B cell (primary cell): ENCODE data around the gene AOPEP. TPM values are rescaled to one million over a fixed set of nuclear protein-coding genes. Genes with fewer than 3 reads are reported as not detected.

ENCODE experiments used
- ATAC-seq: fragments of 200-7000 bp; cut with Tn5 transposase; one replicate; pipeline ENCODE4 v1.10.0; 2021; ENCODE audit warnings: low read depth, mild to moderate bottlenecking, moderate number of reproducible peaks, moderate library complexity
- CTCF ChIA-PET: fragments of 350-600 bp; sonication (Branson Sonifier 250); formaldehyde crosslinking; loops from one replicate; lab custom pipeline; 2021; ENCODE audit warnings: antibody characterized with exemption, inconsistent platforms; lab: Charles Lee
- POLR2A ChIA-PET: fragments of 350-600 bp; sonication (Branson Sonifier 250); formaldehyde crosslinking; loops from one replicate; lab custom pipeline; 2021; ENCODE audit warnings: antibody characterized with exemption; lab: Charles Lee
- DNase-seq: peaks from one replicate; pipeline ENCODE4 v3.0.0; 2013
- H2AFZ ChIP-seq: 2 replicates; pipeline ENCODE4 v1.6.1; 2012; ENCODE audit warnings: mild to moderate bottlenecking, low read depth, low read length; ENCODE audit not compliant: insufficient read depth, poor library complexity, severe bottlenecking
- H3K27ac ChIP-seq, 2 donors: 1 replicate in 1 of 2; 2 replicates in 1 of 2; pipeline ENCODE4 v1.5.1; 2012 to 2013; ENCODE audit warnings: low read length in 2 of 2, mild to moderate bottlenecking in 2 of 2, moderate library complexity in 1 of 2
- H3K27me3 ChIP-seq, 4 experiments: fragments of 200-600 bp in 1 of 4; sonication (generic) in 1 of 4; replicated peaks in 1 of 4; 1 replicate in 2 of 4; 2 replicates in 2 of 4; pipeline versions ENCODE4 v1.6.1 to v1.7.0; 2013 to 2016; ENCODE audit warnings: low read length in 3 of 4, mild to moderate bottlenecking in 2 of 4, mixed read lengths in 1 of 4, moderate library complexity in 1 of 4; ENCODE audit not compliant: insufficient read depth in 4 of 4, control insufficient read depth in 3 of 4; ENCODE audit errors: control extremely low read depth in 1 of 4
- H3K36me3 ChIP-seq, 2 experiments: replicated peaks in 1 of 2; 1 replicate in 1 of 2; 2 replicates in 1 of 2; pipeline versions ENCODE4 v1.6.1 to v1.7.1; 2013; ENCODE audit warnings: low read length in 1 of 2; ENCODE audit not compliant: insufficient read depth in 2 of 2, control insufficient read depth in 1 of 2; ENCODE audit errors: control extremely low read depth in 1 of 2, extremely low read depth in 1 of 2
- H3K4me1 ChIP-seq, 2 donors: fragments of 200-600 bp in 1 of 2; sonication (generic) in 1 of 2; 1 replicate in 1 of 2; 2 replicates in 1 of 2; pipeline versions ENCODE4 v1.5.1 to v1.6.1; 2013 to 2017; ENCODE audit warnings: low read length in 2 of 2; ENCODE audit not compliant: control insufficient read depth in 2 of 2, insufficient read depth in 2 of 2
- H3K4me2 ChIP-seq: replicated peaks from 2 replicates; pipeline ENCODE3; 2012; ENCODE audit warnings: mild to moderate bottlenecking, low read depth, low read length; ENCODE audit not compliant: poor library complexity, severe bottlenecking
- H3K4me3 ChIP-seq, 5 experiments: fragments of 200-600 bp in 1 of 5; sonication (generic) in 1 of 5; 1 replicate in 3 of 5; 2 replicates in 2 of 5; pipeline versions ENCODE4 v1.5.1 to v1.7.0; 2011 to 2016; ENCODE audit warnings: low read length in 4 of 5, mild to moderate bottlenecking in 4 of 5, low read depth in 2 of 5, control low read depth in 1 of 5, moderate library complexity in 1 of 5; ENCODE audit not compliant: insufficient read depth in 1 of 5; ENCODE audit errors: control extremely low read depth in 1 of 5, extremely low read depth in 1 of 5
- H3K79me2 ChIP-seq: fragments of 200-600 bp; sonication (generic); one replicate; pipeline ENCODE4 v1.6.0; 2016; ENCODE audit warnings: low read length; ENCODE audit not compliant: control insufficient read depth, insufficient read depth
- H3K9ac ChIP-seq: fragments of 200-600 bp; sonication (generic); 2 replicates; pipeline ENCODE4 v1.6.1; 2017; ENCODE audit warnings: mild to moderate bottlenecking, low read length, moderate library complexity
- H3K9me3 ChIP-seq, 3 donors: one replicate each; pipeline versions ENCODE4 v1.6.1 to v1.7.1; 2013; ENCODE audit warnings: low read length in 2 of 3; ENCODE audit not compliant: control insufficient read depth in 2 of 3, insufficient read depth in 1 of 3; ENCODE audit errors: control extremely low read depth in 1 of 3
- H4K20me1 ChIP-seq: 2 replicates; pipeline ENCODE4 v1.6.0; 2012; ENCODE audit warnings: mild to moderate bottlenecking, low read length; ENCODE audit not compliant: insufficient read depth, control insufficient read depth, poor library complexity, severe bottlenecking
- H3K27ac Mint-ChIP-seq: one replicate; pipeline ENCODE4 v1.8.0; 2021; ENCODE audit warnings: mixed read lengths
- H3K27me3 Mint-ChIP-seq: one replicate; pipeline ENCODE4 v1.8.0; 2021; ENCODE audit warnings: mixed read lengths
- H3K4me1 Mint-ChIP-seq: one replicate; pipeline ENCODE4 v1.8.0; 2021; ENCODE audit warnings: mixed read lengths
- H3K4me3 Mint-ChIP-seq: one replicate; pipeline ENCODE4 v1.8.0; 2021; ENCODE audit warnings: mixed read lengths
- H3K9me3 Mint-ChIP-seq: one replicate; pipeline ENCODE4 v1.8.0; 2022; ENCODE audit warnings: mixed read lengths; ENCODE audit not compliant: insufficient read depth
- CTCF ChIP-seq: fragments of 200-600 bp; IDR thresholded peaks from one replicate; pipeline ENCODE4 v1.8.0; 2022; ENCODE audit warnings: antibody characterized with exemption, mild to moderate bottlenecking
- EZH2 ChIP-seq: IDR thresholded peaks from 2 replicates; pipeline ENCODE4 v1.6.1; 2012; ENCODE audit warnings: borderline replicate concordance, low read depth, mild to moderate bottlenecking, moderate library complexity, low read length; ENCODE audit not compliant: insufficient read depth, poor library complexity, severe bottlenecking
- WGBS: methylation state at CpG from one replicate; pipeline ENCODE4 v1.1.5; 2013; ENCODE audit warnings: missing lambda C conversion rate; ENCODE audit not compliant: insufficient coverage; 5-methylcytosine and 5-hydroxymethylcytosine counted together
- intact Hi-C: fragments of 100-400 bp; cut with micrococcal nuclease; formaldehyde crosslinking; loops from one replicate; pipeline ENCODE4 v1.10.0; 2022
- polyA plus RNA-seq: library from polyadenylated mRNA; depleted of rRNA; stranded (reverse); fragments of >200 nt; gene quantifications from 2 replicates; pipeline ENCODE4 v1.2.3, GENCODE V29; 2012
- total RNA-seq, 2 donors: library from RNA; stranded (reverse); fragments of 120-200 nt in 1 of 2; gene quantifications; 1 replicate in 1 of 2; 2 replicates in 1 of 2; pipeline versions ENCODE4 v1.2.3 to v1.2.4, GENCODE V29; 2013 to 2022

AOPEP gene
- total and polyA plus RNA-seq, 2 donors (not counting 1 experiment from before 2014, with no cell fraction given): 5.1 to 35.8 TPM

GRCh38 chr9:95102001-95102433 lies 375.5 kb downstream of the AOPEP start:
- H3K27ac Mint-ChIP-seq: no peak overlapping the region
- ChIA-PET POLR2A (no interaction called here), CTCF (no interaction called here)
- WGBS: 93% methylated on average over 8 of the region's 8 CpGs
- Histone ChIP-seq H3K4me3 (no peak overlapping the region), H3K4me1 (no peaks in the 10 kb centered on the region), H3K4me2 (no peak overlapping the region), H3K9me3 (no peaks in the 10 kb centered on the region), H3K27me3 (no peaks in the 10 kb centered on the region), H4K20me1 (no peaks in the 10 kb centered on the region), H3K36me3 (peaks cover 0 to 3% of the 10 kb centered on the region in 2 experiments), H3K9ac (no peak overlapping the region), H3K27ac (no peak overlapping the region), H2AFZ (no peak overlapping the region), H3K79me2 (no peaks in the 10 kb centered on the region)
- H3K27me3 Mint-ChIP-seq: no peaks in the 10 kb centered on the region
- H3K4me3 Mint-ChIP-seq: no peak overlapping the region
- no peaks in the 10 kb centered on the region for H3K9me3 Mint-ChIP-seq
- no peak for ATAC-seq
- intact Hi-C loops: no loop called here
- DNase-seq: no peak
- H3K4me1 Mint-ChIP-seq: no peaks in the 10 kb centered on the region
- TF ChIP-seq EZH2 (no peak), CTCF (no peak)

GRCh38 chr9:95102572-95102971 lies 376.1 kb downstream of the AOPEP start:
- H2AFZ ChIP-seq: no peak overlapping the region
- peaks cover 0 to 3% of the 10 kb centered on the region in 2 experiments for H3K36me3 ChIP-seq
- no peak overlapping the region for H3K27ac ChIP-seq
- intact Hi-C loops: no loop called here
- no peaks in the 10 kb centered on the region for H3K27me3 ChIP-seq
- H4K20me1 ChIP-seq: no peaks in the 10 kb centered on the region
- Mint-ChIP-seq H3K4me1 (no peaks in the 10 kb centered on the region), H3K9me3 (no peaks in the 10 kb centered on the region), H3K27me3 (no peaks in the 10 kb centered on the region), H3K4me3 (no peak overlapping the region), H3K27ac (no peak overlapping the region)
- no peak overlapping the region for H3K4me3 ChIP-seq
- H3K9ac ChIP-seq: no peak overlapping the region
- no peak overlapping the region for H3K4me2 ChIP-seq
- CTCF ChIA-PET: no interaction called here
- no peaks in the 10 kb centered on the region for H3K4me1 ChIP-seq
- ATAC-seq (no peak), DNase-seq (no peak)
- no peaks in the 10 kb centered on the region for H3K9me3 ChIP-seq
- POLR2A ChIA-PET: no interaction called here
- WGBS: 99% methylated on average over 18 of the region's 18 CpGs
- no peaks in the 10 kb centered on the region for H3K79me2 ChIP-seq
- no peak for TF ChIP-seq EZH2
- no peak for TF ChIP-seq CTCF
